A549 treated with RU486 at 1 μM for 4 hours (cell line): ENCODE data around the gene TMEM44. TPM values are rescaled to one million over a fixed set of nuclear protein-coding genes. Genes with fewer than 3 reads are reported as not detected.

Experiments
- total RNA-seq: library from RNA; stranded (reverse); fragments of 200-300 nt; extraction: Qiagen RNA extraction; gene quantifications from 5 replicates; pipeline ENCODE4 v1.2.3, GENCODE V29; 2022; ENCODE audit warnings: low read depth

The TMEM44 gene, protein sequence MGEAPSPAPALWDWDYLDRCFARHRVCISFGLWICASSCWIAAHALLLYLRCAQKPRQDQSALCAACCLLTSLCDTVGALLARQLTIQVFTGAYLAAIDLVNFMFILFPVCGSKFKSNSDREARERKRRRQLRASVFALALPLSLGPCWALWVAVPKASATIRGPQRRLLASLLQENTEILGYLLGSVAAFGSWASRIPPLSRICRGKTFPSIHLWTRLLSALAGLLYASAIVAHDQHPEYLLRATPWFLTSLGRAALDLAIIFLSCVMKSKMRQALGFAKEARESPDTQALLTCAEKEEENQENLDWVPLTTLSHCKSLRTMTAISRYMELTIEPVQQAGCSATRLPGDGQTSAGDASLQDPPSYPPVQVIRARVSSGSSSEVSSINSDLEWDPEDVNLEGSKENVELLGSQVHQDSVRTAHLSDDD
- total RNA-seq: 8.8 to 11.3 TPM (median 10.5 TPM) in 5 replicates

DNA sequence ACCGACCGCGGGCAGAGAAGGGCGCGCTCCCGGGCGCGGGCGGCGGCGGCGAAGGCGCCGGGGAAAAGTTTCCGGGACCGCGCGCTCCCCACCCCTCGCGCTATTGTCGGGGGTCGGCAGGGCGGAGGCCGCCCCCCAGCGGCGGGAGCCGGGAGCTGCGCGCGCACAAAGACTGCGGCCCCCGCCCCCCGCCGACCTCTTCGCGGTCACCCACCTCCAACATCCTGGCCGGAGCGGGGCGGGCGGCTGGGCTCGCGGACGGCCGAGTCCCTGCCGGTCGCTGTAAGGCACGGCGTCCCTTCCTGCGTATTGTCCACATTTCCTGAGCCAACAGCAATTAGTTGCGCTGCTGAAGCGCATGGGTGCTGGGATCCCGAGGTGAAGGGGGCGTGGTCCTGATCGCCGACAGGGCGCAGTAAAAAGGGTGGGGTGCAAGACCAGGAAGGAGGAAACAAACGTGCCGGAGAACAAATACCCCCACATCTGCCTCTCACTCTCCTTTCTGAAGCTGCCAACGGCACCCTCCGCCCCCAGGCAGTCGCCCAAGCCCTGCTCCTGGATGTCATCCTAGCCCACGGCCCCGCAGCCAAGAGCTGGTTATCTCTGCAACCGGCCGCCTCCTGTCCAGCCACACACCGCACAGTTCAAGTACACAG is at the start of gene TMEM44:
Gene TMEM44 (minus strand): TSS at position 71 of the 656 bp plus-strand sequence. CDS start 204 bp downstream, outside the sequence.

DNA sequence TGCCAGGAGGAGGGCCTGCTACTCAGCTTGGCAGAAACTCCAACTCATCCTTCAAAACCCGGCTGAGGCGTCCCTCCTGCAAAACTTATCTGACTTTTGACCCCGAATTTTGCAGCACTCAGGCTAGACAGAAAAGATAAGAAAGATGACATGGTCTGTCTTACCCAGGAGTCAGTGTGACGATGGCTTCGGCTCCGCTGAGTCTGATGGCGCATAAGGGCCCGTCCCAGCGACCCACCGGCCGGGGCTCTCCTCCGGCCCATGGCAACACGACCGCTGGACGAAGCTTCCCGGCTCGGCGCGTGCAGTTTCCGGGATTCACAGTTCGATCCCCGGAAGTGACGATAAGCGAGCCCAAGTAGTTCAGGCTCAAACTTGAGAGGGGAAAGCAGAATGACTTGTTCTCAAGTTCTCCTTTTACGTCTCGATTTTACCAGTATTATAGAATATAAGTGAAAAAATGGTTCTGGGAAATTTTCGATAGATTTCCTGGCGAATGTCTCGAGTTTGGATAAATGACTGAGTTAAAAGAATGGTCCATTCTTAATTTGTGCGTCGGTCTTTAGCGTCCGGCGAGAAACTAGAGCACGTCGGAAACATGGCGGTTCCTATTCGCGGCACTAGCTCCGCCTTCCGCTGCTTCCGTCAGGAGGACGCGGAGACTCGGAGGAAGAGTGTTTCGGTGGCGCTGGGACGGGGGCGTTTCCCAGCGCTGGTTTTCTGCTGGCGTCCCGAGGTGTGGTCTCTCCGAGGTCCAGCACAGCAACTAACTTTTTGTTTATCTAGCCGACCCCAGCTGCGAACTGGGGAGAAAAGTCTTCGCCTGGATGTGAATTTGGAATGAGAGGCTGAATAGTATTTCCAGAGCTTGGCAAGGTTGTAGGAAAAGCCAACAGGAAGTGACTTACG is 38.9 kb upstream of the TMEM44 start, which contains the start of gene LSG1:
Gene LSG1 (minus strand): TSS at position 292 of the 909 bp plus-strand sequence. CDS start 29 bp downstream, at position 263.

Other genes starting within 250 kb of the TMEM44 start
- gene GP5, start 234.2 kb downstream of the TMEM44 start, total RNA-seq: 0.03 TPM in 1 of 5 replicates, not detected in the others
- 19.4 to 50.3 TPM (median 35.8 TPM) in 5 replicates for gene ATP13A3, start 146.4 kb downstream of the TMEM44 start, total RNA-seq
- 28.8 to 36.0 TPM (median 31.3 TPM) in 5 replicates for gene LSG1, start 38.8 kb upstream of the TMEM44 start, total RNA-seq
- gene FAM43A, start 52.5 kb upstream of the TMEM44 start, total RNA-seq: 2.3 to 5.9 TPM (median 4.9 TPM) in 5 replicates